Measurements from ENCODE around the gene ART4.
A peak's percentile ranks its signal among the peaks of the same experiment; 100 is the strongest.

The ART4 gene, protein sequence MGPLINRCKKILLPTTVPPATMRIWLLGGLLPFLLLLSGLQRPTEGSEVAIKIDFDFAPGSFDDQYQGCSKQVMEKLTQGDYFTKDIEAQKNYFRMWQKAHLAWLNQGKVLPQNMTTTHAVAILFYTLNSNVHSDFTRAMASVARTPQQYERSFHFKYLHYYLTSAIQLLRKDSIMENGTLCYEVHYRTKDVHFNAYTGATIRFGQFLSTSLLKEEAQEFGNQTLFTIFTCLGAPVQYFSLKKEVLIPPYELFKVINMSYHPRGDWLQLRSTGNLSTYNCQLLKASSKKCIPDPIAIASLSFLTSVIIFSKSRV

DNA sequence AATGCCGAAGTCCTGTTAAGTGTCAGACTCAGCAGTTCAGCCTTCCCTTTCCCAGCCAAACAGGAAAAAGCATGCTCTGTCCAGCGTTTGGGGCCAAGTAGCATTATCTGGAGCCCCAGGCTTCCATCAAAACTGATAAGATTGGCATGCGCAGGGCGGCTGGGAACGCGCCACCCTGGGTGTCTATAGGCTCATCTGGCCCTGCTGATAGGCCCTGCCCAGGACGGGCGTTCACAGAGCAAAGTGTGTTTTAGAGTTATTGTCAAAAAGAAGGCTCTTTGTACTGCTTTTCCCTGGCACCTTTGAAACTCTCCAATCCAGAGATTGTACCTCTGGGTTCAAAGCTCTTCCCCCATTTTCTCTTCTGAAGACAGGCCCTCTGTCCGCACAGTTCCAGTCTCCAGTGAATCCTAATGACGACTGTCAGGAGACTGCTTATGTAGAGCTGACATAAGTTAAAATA is at the start of gene ART4:
Gene ART4 (minus strand): TSS at position 102 of the 463 bp plus-strand sequence. CDS start 413 bp downstream, outside the sequence.
- FAIRE-seq: no peak
- no peak for DNase-seq (ENCODE audit: low spot score)

DNA sequence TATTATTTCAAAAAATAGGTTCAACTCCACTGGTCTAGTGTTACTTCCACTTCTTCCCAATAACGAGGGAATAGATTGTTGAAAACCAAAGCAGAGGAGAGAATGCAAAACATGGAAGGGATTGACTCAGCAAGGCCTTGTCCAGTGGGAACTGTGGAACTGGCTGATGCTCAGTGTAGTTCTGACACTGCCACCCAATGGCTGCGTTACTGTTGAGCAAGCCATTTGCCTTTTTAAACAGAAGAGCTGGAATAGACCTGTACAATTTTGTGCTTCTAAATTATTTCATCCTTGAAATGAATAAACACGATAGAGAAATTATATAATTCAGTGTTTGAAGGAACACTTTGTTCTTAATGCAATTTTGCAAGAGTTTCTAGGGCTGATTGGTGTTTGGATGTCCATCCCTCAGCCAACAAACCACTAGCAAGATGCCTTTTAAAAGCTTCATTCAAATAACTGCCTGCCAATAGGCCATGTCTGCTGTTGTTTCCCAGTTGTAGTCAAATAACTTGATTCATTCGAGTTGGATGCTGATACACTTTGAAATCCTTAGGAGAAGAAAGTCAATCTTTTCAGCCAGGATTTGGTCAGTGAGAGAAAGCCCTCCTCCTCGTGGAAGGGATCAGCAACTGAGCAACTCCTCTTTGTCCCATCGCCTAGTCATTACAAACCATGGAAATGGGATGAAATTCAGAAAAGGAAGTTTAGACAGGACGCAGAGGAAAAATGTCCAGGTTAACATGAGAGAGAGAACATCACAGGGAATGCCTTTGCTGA is 49.6 kb upstream of the ART4 start:
- DNase-seq (ENCODE audit: low spot score) (no peak), FAIRE-seq (no peak)

DNA sequence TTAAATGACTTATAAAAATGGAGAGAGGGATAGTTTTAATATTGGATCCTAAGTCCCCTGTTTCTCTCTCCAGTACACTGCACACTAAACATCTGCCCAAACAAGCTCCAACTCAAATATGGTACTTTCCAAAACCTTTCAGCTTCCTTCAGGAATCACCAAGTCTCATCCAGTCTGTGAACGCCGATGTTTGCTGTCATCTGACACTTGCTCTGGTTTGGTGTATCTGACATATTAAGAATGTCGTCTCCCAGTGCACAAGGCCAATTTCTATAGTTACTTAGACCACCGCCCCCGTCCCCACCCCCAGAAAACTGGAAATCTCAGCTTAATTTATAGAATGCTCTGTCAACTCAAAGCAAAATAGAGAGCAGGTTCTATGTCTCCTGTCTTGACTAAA is 47.4 kb upstream of the ART4 start:
- DNase-seq (ENCODE audit: low spot score) (no peak), FAIRE-seq (no peak)

DNA sequence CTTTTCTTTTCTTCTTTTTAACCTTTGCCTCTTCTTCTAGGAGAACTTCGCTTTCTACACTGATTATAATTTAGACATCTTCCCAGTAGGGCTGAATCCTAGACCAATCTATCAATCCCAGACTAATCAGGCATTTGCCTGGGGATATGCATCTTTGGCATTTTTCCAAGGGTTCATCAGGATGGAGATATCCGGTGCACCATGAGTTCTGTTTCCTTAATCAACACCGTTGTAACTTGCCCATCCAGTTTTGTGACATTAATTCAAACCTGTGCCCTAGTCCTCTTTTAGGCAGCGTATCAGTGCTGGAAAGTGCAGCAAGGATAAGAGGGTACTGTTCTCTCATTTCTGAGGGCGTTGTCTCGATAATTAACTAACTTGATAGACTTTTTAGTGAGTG is 42.9 kb upstream of the ART4 start:
- no peak for DNase-seq (ENCODE audit: low spot score)
- no peak for FAIRE-seq

DNA sequence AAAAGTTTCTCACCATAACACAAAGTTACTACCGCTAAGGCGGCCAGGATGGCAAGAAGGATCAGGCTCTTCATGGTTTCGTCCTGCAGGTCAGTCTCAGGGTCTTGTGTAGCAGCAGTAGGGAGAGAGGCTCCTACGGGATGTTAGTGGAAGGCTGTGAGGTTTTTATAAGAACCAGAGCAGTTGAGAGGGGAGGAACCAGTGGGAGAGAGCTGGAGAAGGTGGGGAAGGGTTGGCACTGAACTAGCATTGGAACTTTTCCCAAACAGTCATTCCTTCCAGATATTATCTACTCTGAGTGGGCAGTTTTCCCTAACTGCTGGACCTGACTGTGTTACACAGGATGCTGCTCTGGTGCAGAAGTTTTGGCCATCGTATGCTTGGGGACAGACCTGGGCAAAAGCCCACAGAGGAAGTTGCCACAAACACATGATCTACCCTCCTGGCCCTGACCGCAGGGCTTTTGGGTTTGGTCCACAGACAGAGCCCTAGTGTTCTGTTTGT is 42.4 kb upstream of the ART4 start, which contains the start of gene MGP:
Gene MGP (minus strand): TSS at position 137 of the 504 bp plus-strand sequence. CDS start 63 bp downstream, at position 74.
- no peak for FAIRE-seq

DNA sequence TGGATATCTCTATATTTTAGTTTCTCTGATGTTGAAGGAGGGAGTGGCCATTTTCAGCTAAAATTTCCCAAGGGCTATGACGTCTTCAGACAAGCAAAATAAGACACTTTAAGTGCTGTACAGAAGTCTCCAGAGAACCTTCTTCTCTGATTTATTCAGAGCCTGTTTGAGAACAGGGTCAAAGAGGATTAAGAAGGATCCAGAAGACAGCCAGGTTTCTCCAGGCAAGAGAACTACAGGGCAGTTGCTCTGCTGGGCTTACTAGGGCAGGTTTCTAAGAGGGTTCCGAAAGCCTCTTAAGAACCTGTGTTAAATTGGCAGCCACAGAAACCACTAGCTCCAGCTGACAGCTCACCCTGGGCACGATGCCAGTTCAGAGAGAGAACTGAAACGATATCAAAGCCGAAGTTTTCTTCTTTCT is 41.1 kb upstream of the ART4 start:
- peak; percentile 77 for DNase-seq (ENCODE audit: low spot score)
- no peak for FAIRE-seq

More for the DNA sequence above, 42.4 kb upstream of the ART4 start, which contains the start of gene MGP:
- no peak for DNase-seq (ENCODE audit: low spot score)

DNA sequence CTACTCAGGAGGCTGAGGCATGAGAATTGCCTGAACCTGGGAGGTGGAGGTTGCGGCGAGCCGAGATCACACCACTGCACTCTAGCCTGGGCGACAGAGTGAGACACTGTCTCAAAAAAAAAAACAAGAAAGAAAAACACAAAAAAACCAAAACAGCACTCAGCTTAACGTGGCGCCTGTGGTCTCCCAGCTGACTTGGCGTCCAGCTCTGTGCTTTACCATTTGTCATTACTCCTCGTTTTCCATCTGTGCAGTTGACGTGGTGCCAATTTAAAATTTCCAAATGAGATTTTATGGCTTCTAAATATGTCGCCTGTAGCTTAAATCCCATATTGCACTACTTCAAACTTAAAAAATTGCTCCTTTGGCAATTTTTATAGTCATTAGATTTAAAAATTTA is 40.4 kb upstream of the ART4 start:
- DNase-seq (ENCODE audit: low spot score) (no peak), FAIRE-seq (no peak)

DNA sequence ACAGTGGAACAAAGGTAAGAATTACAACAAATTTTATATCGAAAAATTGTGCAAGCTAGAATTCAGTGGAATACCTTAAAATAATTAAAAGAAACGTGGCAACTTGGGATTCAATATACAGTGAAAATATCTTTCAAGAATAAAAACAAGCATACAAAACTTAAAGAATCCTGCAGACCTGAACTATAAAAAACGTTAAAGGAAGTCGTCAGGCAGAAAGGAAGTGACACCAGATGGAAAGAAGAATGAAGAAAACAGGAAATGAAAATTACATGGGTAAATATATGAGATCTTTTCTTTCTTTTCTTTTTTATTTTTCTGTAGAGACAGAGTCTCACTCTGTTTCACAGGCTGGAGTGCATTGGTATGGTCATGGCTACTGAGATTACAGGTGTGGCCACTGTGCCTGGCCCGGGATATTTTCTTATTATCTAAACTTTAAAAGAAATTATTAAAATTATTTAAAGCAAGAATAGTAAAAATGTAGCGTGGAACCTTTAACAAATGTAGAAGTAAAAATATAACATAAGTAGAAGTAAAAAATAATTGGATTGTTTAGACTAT is 37.6 kb upstream of the ART4 start:
- FAIRE-seq (no peak), DNase-seq (ENCODE audit: low spot score) (no peak)

DNA sequence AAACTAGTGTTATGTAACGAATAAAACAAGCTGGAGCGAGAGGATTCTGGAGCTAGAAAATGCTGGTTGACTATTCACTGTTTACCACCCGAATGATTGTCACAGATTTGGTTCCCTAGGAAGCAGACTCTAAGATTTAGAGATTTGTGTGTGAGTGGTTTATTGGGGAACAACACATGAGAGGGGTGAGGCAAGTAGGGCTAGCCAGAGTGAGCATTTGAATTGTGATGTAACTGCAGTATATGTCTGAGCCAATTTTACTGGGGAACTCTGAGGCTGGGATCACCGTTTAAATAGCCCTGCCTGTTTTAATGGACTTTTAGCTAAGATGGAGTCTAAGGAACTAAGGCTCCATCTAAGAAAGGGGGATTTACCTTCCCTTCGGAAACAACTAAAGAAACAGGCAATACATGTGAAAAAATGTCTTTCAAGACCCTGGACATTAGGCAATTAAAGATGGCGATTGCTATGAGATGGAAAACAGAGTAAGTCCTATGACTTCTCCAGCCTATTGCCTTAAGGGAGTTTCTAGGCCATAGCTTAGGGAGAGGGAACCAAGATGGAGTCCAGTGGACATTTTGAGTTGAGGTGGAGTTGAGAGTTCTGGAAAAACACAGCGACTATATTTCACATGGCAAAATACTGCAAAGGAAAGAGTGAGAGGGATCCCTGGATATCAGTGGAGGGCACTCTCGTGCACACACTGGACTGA is 36.1 kb upstream of the ART4 start:
- no peak for DNase-seq (ENCODE audit: low spot score)
- no peak for FAIRE-seq

DNA sequence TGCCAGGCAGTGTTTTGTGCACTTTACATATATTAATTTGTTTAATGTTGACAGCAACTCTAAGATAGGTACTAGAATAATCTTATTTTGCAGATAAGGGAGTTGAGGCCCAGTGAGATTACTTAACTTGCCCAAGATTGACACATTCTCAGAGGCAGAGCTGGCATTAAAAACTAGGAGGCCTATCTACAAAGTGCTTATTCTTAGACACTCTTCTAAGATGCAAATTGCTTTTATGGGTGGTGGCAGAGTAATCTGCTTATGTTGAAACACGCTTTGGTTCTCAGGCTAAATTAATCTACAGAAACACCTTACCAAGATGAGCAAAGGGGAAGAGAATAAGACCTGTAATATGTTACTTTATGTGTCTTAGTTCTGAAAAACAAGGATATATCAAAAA is 35.2 kb upstream of the ART4 start:
- FAIRE-seq: no peak

DNA sequence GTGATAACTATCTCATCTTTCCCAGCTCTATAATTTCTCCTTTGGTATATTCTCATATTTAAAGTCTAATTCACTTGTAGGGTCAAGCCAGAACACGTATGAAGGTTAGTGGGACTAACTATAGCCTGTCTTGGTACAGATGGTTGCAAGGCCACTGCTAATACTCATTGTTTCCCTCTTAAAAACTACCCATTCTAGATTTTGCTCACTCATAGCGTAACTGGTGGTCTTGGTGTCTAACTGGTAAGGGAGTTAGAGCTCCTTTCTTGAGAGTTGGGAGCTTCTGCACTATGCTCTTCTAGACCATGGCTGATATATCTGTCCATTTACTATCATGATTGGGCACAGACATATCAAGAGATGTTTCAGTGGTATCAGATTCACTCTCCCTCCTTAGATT is 33.5 kb upstream of the ART4 start:
- no peak for DNase-seq (ENCODE audit: low spot score)
- FAIRE-seq: no peak

More for the DNA sequence above, 35.2 kb upstream of the ART4 start:
- DNase-seq (ENCODE audit: low spot score): no peak

DNA sequence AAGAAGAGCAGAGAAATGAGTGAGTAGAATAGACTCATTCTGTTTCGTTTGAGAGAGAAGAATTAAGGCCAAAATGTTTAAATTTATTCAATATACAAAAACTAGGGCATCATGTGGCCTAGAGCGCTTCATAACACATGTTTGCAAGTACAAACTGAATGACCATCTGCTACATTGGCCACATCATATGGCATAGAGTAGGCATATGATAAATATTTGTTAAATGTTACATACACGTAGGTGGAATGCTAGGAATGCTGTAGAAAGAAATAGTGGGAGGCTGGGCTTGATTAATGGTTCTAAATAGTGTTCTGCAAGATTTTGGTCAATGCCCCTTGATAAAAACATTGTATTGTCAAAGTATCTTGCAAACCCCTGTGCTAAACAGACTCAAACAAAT is 31.6 kb upstream of the ART4 start:
- FAIRE-seq: no peak
- no peak for DNase-seq (ENCODE audit: low spot score)

DNA sequence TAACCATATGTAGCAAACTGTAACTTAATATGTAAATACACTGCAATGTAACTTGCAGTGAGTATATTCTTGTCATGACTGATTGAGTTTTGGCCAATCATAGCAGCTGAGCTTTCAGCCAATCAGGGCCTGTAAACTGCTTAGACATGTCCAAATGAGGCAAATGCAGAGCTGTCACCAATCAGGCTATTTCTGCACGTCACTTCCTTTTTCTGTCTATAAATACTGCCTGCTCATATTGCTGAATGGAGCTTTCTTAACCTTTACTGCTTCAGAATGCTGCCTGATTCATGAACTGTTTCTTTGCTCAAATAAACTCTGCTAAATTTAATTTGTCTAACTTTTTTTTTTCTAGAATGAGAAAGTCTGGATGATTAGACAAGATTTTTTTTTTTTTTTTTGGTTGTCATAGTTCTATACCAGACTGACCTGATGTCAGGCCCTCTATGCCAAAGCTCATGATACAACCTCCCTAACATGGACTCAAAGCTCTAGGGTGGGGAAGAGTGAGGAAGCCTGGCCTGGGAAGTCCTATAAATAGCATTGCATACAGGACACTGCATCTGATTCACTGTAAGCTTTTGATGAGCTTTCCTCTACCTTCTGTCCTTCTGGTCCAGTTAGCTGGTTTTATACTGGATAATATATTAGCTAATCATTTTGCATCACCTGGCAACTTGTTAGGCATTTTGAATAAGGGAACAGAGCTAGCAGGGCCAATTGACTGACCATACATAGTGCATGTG is 30.3 kb upstream of the ART4 start:
- DNase-seq (ENCODE audit: low spot score) (no peak), FAIRE-seq (peak; percentile 5)

DNA sequence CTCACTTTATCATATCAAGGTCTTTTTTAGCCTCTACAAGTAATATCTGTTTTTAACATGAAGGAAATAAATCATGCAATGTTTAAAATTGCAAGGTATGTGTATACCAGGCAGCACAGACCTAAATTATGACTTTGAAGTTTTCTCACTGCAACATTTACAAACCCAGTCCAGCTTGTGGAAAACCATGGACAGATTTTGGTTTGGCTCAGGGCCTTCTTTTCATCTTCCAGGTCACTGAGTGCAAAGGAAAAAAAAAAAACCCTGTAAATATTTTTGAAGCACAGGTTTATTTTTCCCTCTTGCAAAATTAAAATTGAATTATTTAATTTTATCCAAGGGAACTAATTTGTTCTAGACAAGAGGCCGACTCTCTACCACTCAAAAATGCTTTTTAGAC is 28.6 kb upstream of the ART4 start:
- no peak for DNase-seq (ENCODE audit: low spot score)
- FAIRE-seq: no peak

DNA sequence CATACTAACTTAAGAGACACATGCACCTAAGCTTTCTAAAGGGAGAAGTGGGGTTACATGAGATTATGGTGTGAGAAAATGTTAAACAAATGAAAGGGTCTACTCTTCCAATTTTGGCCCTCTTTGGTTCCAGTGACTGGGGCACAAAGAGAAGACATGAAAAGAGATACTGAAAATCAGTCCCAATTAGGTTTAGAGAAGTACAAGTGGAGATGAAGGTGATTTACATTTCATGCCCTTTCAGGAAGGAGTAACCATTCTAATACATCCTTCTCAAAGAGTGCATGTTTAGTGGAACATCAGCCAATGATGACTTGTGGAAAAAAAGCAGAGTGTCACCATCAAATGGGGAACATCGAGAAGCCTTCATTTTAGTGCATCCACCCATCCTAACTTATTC is 27.9 kb upstream of the ART4 start:
- FAIRE-seq (no peak), DNase-seq (ENCODE audit: low spot score) (no peak)

DNA sequence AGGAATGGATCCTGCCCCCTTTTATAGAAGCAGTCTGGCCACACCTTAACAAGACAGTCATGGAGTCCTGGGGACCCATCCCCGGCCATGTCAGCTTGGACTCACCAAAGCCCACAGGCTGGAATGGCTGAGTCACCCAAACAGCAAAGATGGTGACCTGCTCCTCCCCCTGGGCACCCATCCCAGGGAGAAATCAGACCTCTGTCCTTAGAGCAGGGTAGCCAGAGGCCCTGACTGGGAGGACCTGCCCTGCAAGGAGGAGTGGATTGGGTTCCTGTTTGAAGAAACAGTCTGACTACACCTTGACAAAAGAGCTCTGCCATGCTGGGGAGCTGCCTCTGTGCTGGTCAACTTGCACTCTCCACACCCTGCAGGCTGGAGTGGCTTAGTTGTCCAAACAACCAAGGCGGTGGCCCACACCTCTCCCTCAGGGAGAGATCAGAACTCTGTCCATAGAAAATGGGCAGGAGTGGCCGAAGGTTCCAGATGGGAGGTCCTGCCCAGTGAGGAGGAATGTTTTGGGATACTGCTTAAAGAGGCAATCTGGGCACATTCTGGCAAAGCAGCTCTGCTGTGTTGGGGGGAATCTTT is 25.7 kb upstream of the ART4 start:
- no peak for FAIRE-seq
- DNase-seq (ENCODE audit: low spot score): no peak

DNA sequence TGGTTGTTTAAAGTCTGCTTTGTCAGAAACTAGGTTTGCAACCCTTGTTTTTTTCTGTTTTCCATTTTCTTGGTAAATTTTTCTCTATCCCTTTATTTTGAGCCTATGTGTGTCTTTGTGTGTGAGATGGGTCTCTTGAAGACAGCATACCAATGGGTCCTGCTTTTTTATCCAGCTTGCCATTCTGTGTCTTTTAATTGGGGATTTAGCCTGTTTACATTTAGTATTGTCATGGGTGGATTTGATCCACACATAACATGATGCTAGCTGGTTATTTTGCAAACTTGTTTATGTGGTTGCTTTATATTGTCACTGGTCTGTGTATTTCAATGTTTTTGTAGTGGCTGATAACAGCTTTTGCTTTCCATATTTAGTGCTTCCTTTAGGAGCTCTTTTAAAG is 17.2 kb upstream of the ART4 start:
- no peak for FAIRE-seq

DNA sequence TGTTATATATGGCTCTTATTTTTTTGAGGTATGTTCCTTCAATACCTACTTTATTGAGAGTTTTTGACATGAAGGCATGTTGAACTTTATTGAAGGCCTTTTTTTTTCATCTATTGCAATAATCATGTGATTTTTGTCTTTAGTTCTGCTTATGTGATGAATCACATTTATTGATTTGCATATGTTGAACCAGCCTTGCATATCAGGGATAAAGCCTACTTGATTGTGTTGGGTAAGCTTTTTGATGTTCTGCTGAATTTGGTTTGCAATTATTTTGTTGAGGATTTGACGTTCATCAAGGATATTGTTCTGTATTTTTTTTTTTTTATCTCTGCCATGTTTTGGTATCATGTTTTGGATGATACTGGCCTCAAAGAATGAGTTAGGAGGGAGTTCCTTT is 15.2 kb upstream of the ART4 start:
- FAIRE-seq (no peak), DNase-seq (ENCODE audit: low spot score) (no peak)

More for the DNA sequence above, 17.2 kb upstream of the ART4 start:
- DNase-seq (ENCODE audit: low spot score): no peak

DNA sequence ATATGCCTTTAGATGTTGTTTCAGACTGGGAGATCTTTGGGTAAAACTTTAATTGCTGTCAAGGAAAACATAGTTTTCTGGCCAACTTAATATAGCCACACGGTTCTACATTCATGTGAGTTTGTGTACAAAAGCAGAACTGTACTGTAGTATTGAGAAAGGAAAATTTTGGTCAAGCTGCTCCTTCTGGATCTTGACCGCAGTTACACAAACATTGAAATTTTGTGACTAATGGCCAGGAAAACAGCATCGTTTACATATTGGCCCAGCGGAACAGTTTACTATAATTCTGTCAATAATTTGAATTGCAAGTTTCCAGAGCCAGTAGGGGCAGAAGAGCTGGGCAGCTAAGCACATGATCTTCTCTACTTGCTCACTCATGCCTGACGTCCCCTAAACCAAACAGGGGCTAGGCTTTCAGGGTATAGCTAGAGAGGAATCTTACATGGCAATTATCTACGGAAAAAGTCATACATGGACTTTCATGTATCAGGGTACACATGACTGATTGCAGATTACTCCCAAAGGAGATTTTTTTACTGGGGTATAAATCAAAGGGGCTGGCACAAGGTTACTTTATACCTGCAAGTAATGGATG is 11.4 kb upstream of the ART4 start:
- DNase-seq (ENCODE audit: low spot score): no peak

DNA sequence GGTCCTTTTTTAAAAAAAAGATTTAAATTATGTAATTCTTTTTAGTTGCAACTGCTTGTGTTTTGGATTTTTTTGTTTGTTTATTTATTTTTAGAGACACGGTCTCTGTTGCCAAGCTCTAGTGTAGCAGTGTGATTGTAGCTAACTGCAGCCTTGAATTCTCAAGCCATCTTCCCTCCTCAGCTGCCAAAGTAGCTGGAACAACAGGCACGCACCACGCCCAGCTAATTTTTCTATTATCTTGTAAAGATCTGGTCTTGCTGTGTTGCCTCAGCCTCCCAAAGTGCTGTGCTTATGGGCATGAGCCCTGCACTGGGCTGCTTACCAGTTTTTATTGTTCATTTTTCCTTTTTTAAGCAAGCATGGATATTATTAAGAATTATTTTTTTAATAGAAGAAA is 10.6 kb upstream of the ART4 start:
- peak; percentile 59 for FAIRE-seq
- no peak for DNase-seq (ENCODE audit: low spot score)

More for the DNA sequence above, 11.4 kb upstream of the ART4 start:
- no peak for FAIRE-seq

Data from urothelium cell line (cell line).